WI38 (cell line): ENCODE measurements around the gene RSL1D1.
A peak's percentile ranks its signal among the peaks of the same experiment; 100 is the strongest.
"Not testable (repeated sequence)": the region's sequence is repeated elsewhere in the genome, so short reads cannot be mapped to it uniquely, and the experiment has no call there.

Experiments used
- H3K4me3 ChIP-seq: 2 replicates; pipeline ENCODE4 v1.5.1; 2011; ENCODE audit warnings: low read depth, mild to moderate bottlenecking, control low read depth, low read length
- CTCF ChIP-seq: IDR thresholded peaks from 2 replicates; pipeline ENCODE4 v1.5.1; 2012; ENCODE audit warnings: low read depth, mild to moderate bottlenecking, control low read depth, low read length

Gene RSL1D1

GRCh38 chr16:11792410-11793241 lies 58.7 kb downstream of the RSL1D1 start:
- no peak overlapping the region for H3K4me3 ChIP-seq
- TF ChIP-seq CTCF, result no peak

- no peak overlapping the region for H3K4me3 ChIP-seq
- no peak for TF ChIP-seq CTCF
These were observed 60.1 kb downstream of the RSL1D1 start for GRCh38 chr16:11791144-11791828.

- TF ChIP-seq CTCF, result no peak
- H3K4me3 ChIP-seq, result no peak overlapping the region
These were observed 62.4 kb downstream of the RSL1D1 start for GRCh38 chr16:11788914-11789313.

- not testable (repeated sequence) for H3K4me3 ChIP-seq
These were observed 66.3 kb downstream of the RSL1D1 start for GRCh38 chr16:11784980-11785599.

- not testable (repeated sequence) for H3K4me3 ChIP-seq
These were observed 67.0 kb downstream of the RSL1D1 start for GRCh38 chr16:11784381-11784780.

GRCh38 chr16:11784038-11784369 lies 67.3 kb downstream of the RSL1D1 start:
- no peak for TF ChIP-seq CTCF
- H3K4me3 ChIP-seq, result peak overlapping the region; percentile 29
